ENCODE measurements around the gene CDIP1.

DNA sequence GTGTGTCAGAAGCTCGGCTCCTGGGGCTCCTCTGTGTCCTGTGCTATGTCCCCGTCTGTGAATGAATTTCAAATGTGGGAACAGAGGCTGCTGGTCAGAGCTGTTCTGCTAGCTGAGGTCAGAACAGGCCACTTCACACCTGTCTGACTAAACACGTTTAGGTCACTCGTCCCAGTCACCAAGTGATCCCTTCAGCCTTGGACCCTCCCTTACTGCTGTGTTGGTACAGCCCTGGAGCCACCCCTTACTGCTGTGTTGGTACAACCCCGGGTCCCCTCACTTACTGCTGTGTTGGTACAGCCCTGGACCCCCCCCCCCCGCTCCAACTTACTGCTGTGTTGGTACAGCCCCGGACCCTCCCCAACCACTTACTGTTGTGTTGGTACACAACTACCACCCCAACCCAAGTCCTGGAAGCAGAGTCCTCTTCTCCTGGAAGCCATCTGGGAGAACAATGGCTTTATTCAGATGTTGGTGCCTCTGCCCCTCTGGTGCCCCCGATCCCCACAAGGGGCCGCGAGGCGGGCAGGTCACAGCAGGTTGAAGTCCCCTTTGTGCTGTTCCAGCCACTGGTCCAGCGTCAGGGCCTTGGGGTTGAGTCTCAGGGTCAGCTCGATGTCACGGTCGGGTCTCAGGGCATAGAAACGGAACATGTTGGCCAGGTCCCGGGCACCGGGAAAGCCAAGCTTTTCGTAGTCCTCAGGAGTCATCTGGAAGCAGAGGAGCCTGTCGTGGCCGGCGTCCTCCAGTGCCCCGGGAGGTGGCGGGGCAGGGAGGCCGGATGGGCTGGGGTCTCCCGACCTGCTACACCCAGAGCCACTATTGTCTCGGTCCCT lies 77.1 kb downstream of the CDIP1 start:
- TF ChIP-seq, protein P1, sequence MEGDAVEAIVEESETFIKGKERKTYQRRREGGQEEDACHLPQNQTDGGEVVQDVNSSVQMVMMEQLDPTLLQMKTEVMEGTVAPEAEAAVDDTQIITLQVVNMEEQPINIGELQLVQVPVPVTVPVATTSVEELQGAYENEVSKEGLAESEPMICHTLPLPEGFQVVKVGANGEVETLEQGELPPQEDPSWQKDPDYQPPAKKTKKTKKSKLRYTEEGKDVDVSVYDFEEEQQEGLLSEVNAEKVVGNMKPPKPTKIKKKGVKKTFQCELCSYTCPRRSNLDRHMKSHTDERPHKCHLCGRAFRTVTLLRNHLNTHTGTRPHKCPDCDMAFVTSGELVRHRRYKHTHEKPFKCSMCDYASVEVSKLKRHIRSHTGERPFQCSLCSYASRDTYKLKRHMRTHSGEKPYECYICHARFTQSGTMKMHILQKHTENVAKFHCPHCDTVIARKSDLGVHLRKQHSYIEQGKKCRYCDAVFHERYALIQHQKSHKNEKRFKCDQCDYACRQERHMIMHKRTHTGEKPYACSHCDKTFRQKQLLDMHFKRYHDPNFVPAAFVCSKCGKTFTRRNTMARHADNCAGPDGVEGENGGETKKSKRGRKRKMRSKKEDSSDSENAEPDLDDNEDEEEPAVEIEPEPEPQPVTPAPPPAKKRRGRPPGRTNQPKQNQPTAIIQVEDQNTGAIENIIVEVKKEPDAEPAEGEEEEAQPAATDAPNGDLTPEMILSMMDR (IDR thresholded peaks at IDR 0.05; ENCODE audit: low read depth, low read length, poor library complexity, severe bottlenecking) = no peak
- no peak for TF ChIP-seq EZH2phosphoT487 (IDR thresholded peaks at IDR 0.05; ENCODE audit: borderline replicate concordance, low read length)

All from DOHH2 (cell line).